SK-N-SH (cell line): ENCODE results near the gene DNAJC25. TPM values are rescaled to one million over a fixed set of nuclear protein-coding genes. Genes with fewer than 3 reads are reported as not detected.

Experiments used
- CTCF ChIA-PET: fragments of 300-600, 350-600 bp; formaldehyde crosslinking; extraction: SDS; loops from one replicate; lab custom pipeline; 2021; lab: Yijun Ruan, JAX
- POLR2A ChIA-PET: fragments of 350-600 bp; sonication (Branson Sonifier 250); formaldehyde crosslinking; extraction: SDS; loops from one replicate; lab custom pipeline; 2020; ENCODE audit warnings: antibody characterized with exemption, inconsistent platforms; lab: Yijun Ruan, JAX
- DNase-seq: peaks from one replicate; pipeline ENCODE4 v3.0.0; 2012
- H2AFZ ChIP-seq: fragments of 200-600 bp; sonication (generic); 2 replicates; pipeline ENCODE4 v1.8.1; 2016; ENCODE audit warnings: antibody characterized with exemption, mild to moderate bottlenecking, low read depth
- H3F3A ChIP-seq: fragments of 200-600 bp; sonication (generic); replicated peaks from 2 replicates; pipeline ENCODE3; 2016; ENCODE audit warnings: antibody characterized with exemption, mild to moderate bottlenecking; ENCODE audit not compliant: insufficient read depth
- H3K27ac ChIP-seq, 2 experiments: fragments of 200-500 bp in 1 of 2; fragments of 200-600 bp in 1 of 2; sonication (Bioruptor generic) in 1 of 2; sonication (generic), shearing (Covaris generic) in 1 of 2; 2 replicates each; pipeline versions ENCODE4 v1.5.1 to v1.6.1; 2014 to 2016; ENCODE audit warnings: low read depth in 2 of 2, inconsistent platforms in 1 of 2, low read length in 1 of 2, mild to moderate bottlenecking in 1 of 2, mixed read lengths in 1 of 2
- H3K27me3 ChIP-seq: fragments of 200-600 bp; sonication (generic), shearing (Covaris generic); 2 replicates; pipeline ENCODE4 v1.6.1; 2016; ENCODE audit warnings: mixed run types; ENCODE audit not compliant: insufficient read depth
- H3K36me3 ChIP-seq, 2 experiments: fragments of 200-500 bp in 1 of 2; fragments of 200-600 bp in 1 of 2; sonication (Bioruptor generic) in 1 of 2; sonication (generic) in 1 of 2; replicated peaks in 1 of 2; 2 replicates each; pipeline versions ENCODE3 to v1.5.1; 2014 to 2016; ENCODE audit warnings: low read length in 1 of 2, mild to moderate bottlenecking in 1 of 2; ENCODE audit not compliant: insufficient read depth in 2 of 2, control insufficient read depth in 1 of 2
- H3K4me1 ChIP-seq, 2 experiments: fragments of 200-500 bp in 1 of 2; fragments of 200-600 bp in 1 of 2; sonication (Bioruptor generic) in 1 of 2; sonication (generic), shearing (Covaris generic) in 1 of 2; 2 replicates each; pipeline versions ENCODE4 v1.5.1 to v1.6.1; 2014 to 2016; ENCODE audit warnings: low read depth in 1 of 2, low read length in 1 of 2, mixed run types in 1 of 2; ENCODE audit not compliant: insufficient read depth in 2 of 2, control insufficient read depth in 1 of 2
- H3K4me2 ChIP-seq: fragments of 200-600 bp; sonication (generic), shearing (Covaris generic); 2 replicates; pipeline ENCODE4 v1.6.1; 2017; ENCODE audit warnings: mixed run types
- H3K4me3 ChIP-seq, 2 experiments: fragments of 200-500 bp in 1 of 2; fragments of 200-600 bp in 1 of 2; sonication (Bioruptor generic) in 1 of 2; sonication (generic), shearing (Covaris generic) in 1 of 2; 2 replicates each; pipeline versions ENCODE4 v1.5.1 to v1.8.1; 2014 to 2016; ENCODE audit warnings: low read depth in 2 of 2, inconsistent platforms in 1 of 2, low read length in 1 of 2, mild to moderate bottlenecking in 1 of 2, mixed read lengths in 1 of 2, moderate library complexity in 1 of 2
- H3K79me2 ChIP-seq: fragments of 200-600 bp; sonication (generic); 2 replicates; pipeline ENCODE4 v1.8.1; 2017; ENCODE audit warnings: mild to moderate bottlenecking; ENCODE audit not compliant: insufficient read depth
- H3K9ac ChIP-seq: fragments of 200-600 bp; sonication (generic); 2 replicates; pipeline ENCODE4 v1.6.1; 2017; ENCODE audit warnings: mixed run types
- H3K9me2 ChIP-seq: fragments of 200-600 bp; sonication (generic); 2 replicates; pipeline ENCODE4 v1.6.1; 2017; ENCODE audit warnings: mixed run types
- H3K9me3 ChIP-seq: fragments of 200-600 bp; sonication (generic); 2 replicates; pipeline ENCODE4 v1.6.1; 2017; ENCODE audit warnings: mixed run types, mild to moderate bottlenecking, moderate library complexity
- H4K20me1 ChIP-seq: fragments of 200-600 bp; sonication (generic); 2 replicates; pipeline ENCODE4 v1.6.1; 2017; ENCODE audit warnings: mild to moderate bottlenecking, mixed run types; ENCODE audit not compliant: insufficient read depth
- CTCF ChIP-seq: fragments of 200-600 bp; sonication (generic); IDR thresholded peaks from 2 replicates; pipeline ENCODE4 v1.6.1; 2017; ENCODE audit warnings: antibody characterized with exemption, mild to moderate bottlenecking, moderate library complexity
- EP300 ChIP-seq, 2 experiments: IDR thresholded peaks; 2 replicates each; pipeline versions ENCODE4 v1.4.0 to v1.6.1; 2012; ENCODE audit warnings: borderline replicate concordance in 1 of 2, low read depth in 1 of 2, low read length in 1 of 2
- FOSL2 ChIP-seq: IDR thresholded peaks from 2 replicates; pipeline ENCODE4 v1.4.0; 2012; ENCODE audit warnings: low read depth, mild to moderate bottlenecking, moderate library complexity, borderline replicate concordance
- FOXJ3 ChIP-seq: sonication (generic); formaldehyde crosslinking; IDR thresholded peaks from 2 replicates; pipeline ENCODE4 v1.5.1; 2020; ENCODE audit warnings: mild to moderate bottlenecking, missing genetic modification reagents
- FOXM1 ChIP-seq: IDR thresholded peaks from 2 replicates; pipeline ENCODE4 v1.4.0; 2012; ENCODE audit warnings: low read depth, mild to moderate bottlenecking
- GABPA ChIP-seq: IDR thresholded peaks from 2 replicates; pipeline ENCODE4 v1.4.0; 2012; ENCODE audit warnings: low read depth, mild to moderate bottlenecking
- GATA2 ChIP-seq: sonication (generic); formaldehyde crosslinking; IDR thresholded peaks from 2 replicates; pipeline ENCODE4 v1.5.0; 2020; ENCODE audit warnings: mild to moderate bottlenecking, missing genetic modification reagents
- JUND ChIP-seq: IDR thresholded peaks from 2 replicates; pipeline ENCODE4 v1.4.0; 2012
- MEF2A ChIP-seq: IDR thresholded peaks from 2 replicates; pipeline ENCODE4 v1.4.0; 2012; ENCODE audit warnings: low read depth, borderline replicate concordance
- MXI1 ChIP-seq: IDR thresholded peaks from 2 replicates; pipeline ENCODE4 v1.6.1; 2012; ENCODE audit warnings: mild to moderate bottlenecking, low read depth, low read length, improper control_type of control experiment
- NRF1 ChIP-seq: IDR thresholded peaks from 2 replicates; pipeline ENCODE4 v1.6.1; 2012; ENCODE audit warnings: low read depth, mild to moderate bottlenecking, low read length
- PBX3 ChIP-seq: IDR thresholded peaks from 2 replicates; pipeline ENCODE4; 2012
- RCOR1 ChIP-seq: fragments of 150-350 bp; IDR thresholded peaks from 2 replicates; pipeline ENCODE4 v1.6.1; 2017; ENCODE audit warnings: antibody characterized with exemption, low read length
- RFX5 ChIP-seq: IDR thresholded peaks from 2 replicates; pipeline ENCODE4 v1.6.1; 2012; ENCODE audit warnings: mild to moderate bottlenecking, improper control_type of control experiment, low read length
- RXRA ChIP-seq: IDR thresholded peaks from 2 replicates; pipeline ENCODE4 v1.4.0; 2012; ENCODE audit warnings: low read depth, mild to moderate bottlenecking, borderline replicate concordance
- SIN3A ChIP-seq: IDR thresholded peaks from 2 replicates; pipeline ENCODE4 v1.6.1; 2012; ENCODE audit warnings: low read depth, mild to moderate bottlenecking, low read length, moderate library complexity, borderline replicate concordance
- TAF1 ChIP-seq: IDR thresholded peaks from 2 replicates; pipeline ENCODE4 v1.6.1; 2012; ENCODE audit warnings: low read depth, mild to moderate bottlenecking, low read length, moderate library complexity, borderline replicate concordance
- TCF12 ChIP-seq: IDR thresholded peaks from 2 replicates; pipeline ENCODE4 v1.4.0; 2012
- USF1 ChIP-seq: IDR thresholded peaks from 2 replicates; pipeline ENCODE4 v1.4.0; 2012; ENCODE audit warnings: low read depth, borderline replicate concordance
- USF2 ChIP-seq: fragments of 150-350 bp; IDR thresholded peaks from 2 replicates; pipeline ENCODE4 v1.6.1; 2017; ENCODE audit warnings: antibody characterized with exemption, low read length, low read depth, borderline replicate concordance
- WGBS: methylation state at CpG from one replicate; pipeline ENCODE4 v1.1.6; 2017; ENCODE audit warnings: low lambda C conversion rate; 5-methylcytosine and 5-hydroxymethylcytosine counted together
- polyA plus RNA-seq, 3 experiments: library from polyadenylated mRNA; depleted of rRNA; stranded (reverse); fragments of >200 nt; gene quantifications; 2 replicates each; pipeline ENCODE4 v1.2.3, GENCODE V29; 2012

Gene DNAJC25
- polyA plus RNA-seq, 1 of the 3 experiments (the other 2 are of a cell fraction) = 3.3 TPM

GRCh38 chr9:111696796-111697195 lies 65.7 kb downstream of the DNAJC25 start:
- Histone ChIP-seq H3K9me3 (no peaks in the 10 kb centered on the region), H3K4me1 (no peaks in the 10 kb centered on the region; a peak in 1 of 4 replicates), H3K9me2 (no peaks in the 10 kb centered on the region), H3F3A (no peaks in the 10 kb centered on the region), H3K4me2 (no peak overlapping the region), H3K79me2 (no peaks in the 10 kb centered on the region), H3K27ac (no peak overlapping the region), H2AFZ (no peak overlapping the region), H4K20me1 (no peaks in the 10 kb centered on the region), H3K27me3 (no peaks in the 10 kb centered on the region), H3K4me3 (no peak overlapping the region), H3K36me3 (no peaks in the 10 kb centered on the region), H3K9ac (no peak overlapping the region)
- DNase-seq = no peak
- ChIA-PET POLR2A (no interaction called here), CTCF (interaction anchor here (0.8 kb wide), 1 partner anchor 98 kb away, joined by 3 read pairs; no protein-coding TSS in a partner anchor)
- TF ChIP-seq FOXM1 (no peak), USF2 (no peak), JUND (no peak), SIN3A (no peak), RCOR1 (no peak), TAF1 (no peak), RXRA (no peak), GATA2 (CRISPR knock-in tag) (no peak), RFX5 (no peak), NRF1 (no peak), USF1 (no peak), CTCF (no peak), GABPA (no peak)

- Histone ChIP-seq H3K4me1 (no peaks in the 10 kb centered on the region), H3K9me3 (no peaks in the 10 kb centered on the region), H3K27ac (no peak overlapping the region), H3K79me2 (no peaks in the 10 kb centered on the region), H3K4me2 (no peak overlapping the region), H2AFZ (no peak overlapping the region), H3K27me3 (no peaks in the 10 kb centered on the region), H3K9me2 (no peaks in the 10 kb centered on the region), H3K4me3 (no peak overlapping the region), H3K36me3 (no peaks in the 10 kb centered on the region), H4K20me1 (no peaks in the 10 kb centered on the region), H3K9ac (no peak overlapping the region), H3F3A (no peaks in the 10 kb centered on the region)
- 94% methylated on average over 1 of the region's 1 CpG for WGBS
- POLR2A ChIA-PET = no interaction called here
- CTCF ChIA-PET = interaction anchor here (3.0 kb wide), 1 partner anchor 10 kb away, joined by 16 read pairs; no protein-coding TSS in a partner anchor
- no peak for DNase-seq
- no peak for TF ChIP-seq USF2
- TF ChIP-seq PBX3 = no peak
- TF ChIP-seq CTCF = no peak
- no peak for TF ChIP-seq MEF2A
- TF ChIP-seq TCF12 = no peak
- TF ChIP-seq MXI1 = no peak
- TF ChIP-seq FOXJ3 (CRISPR knock-in tag) = no peak
- TF ChIP-seq FOSL2 = no peak
- no peak for TF ChIP-seq USF1
- TF ChIP-seq FOXM1 = no peak
- no peak for TF ChIP-seq EP300 (IDR thresholded peaks at IDR 0.05; ENCODE audit: borderline replicate concordance in 1 of 2, low read depth in 1 of 2, low read length in 1 of 2)
Measured at GRCh38 chr9:111700776-111701175, 69.6 kb downstream of the DNAJC25 start.
